Activated naive CD8-positive, alpha-beta T cell (primary cell): ENCODE results near the gene ITPK1.

Experiments used
- H3K27ac Mint-ChIP-seq: one replicate; pipeline ENCODE4 v1.8.0; 2021; ENCODE audit warnings: mixed read lengths
- H3K27me3 Mint-ChIP-seq: one replicate; pipeline ENCODE4 v1.8.0; 2021; ENCODE audit warnings: mixed read lengths
- H3K36me3 Mint-ChIP-seq: one replicate; pipeline ENCODE4 v1.8.0; 2021; ENCODE audit warnings: mixed read lengths
- H3K4me1 Mint-ChIP-seq: one replicate; pipeline ENCODE4 v1.8.0; 2021; ENCODE audit warnings: low read depth, mixed read lengths
- H3K4me3 Mint-ChIP-seq: one replicate; pipeline ENCODE4 v1.8.0; 2021; ENCODE audit warnings: mild to moderate bottlenecking, mixed read lengths
- H3K9me3 Mint-ChIP-seq: one replicate; pipeline ENCODE4 v1.8.0; 2021; ENCODE audit warnings: low read depth, mixed read lengths

ITPK1 gene

DNA sequence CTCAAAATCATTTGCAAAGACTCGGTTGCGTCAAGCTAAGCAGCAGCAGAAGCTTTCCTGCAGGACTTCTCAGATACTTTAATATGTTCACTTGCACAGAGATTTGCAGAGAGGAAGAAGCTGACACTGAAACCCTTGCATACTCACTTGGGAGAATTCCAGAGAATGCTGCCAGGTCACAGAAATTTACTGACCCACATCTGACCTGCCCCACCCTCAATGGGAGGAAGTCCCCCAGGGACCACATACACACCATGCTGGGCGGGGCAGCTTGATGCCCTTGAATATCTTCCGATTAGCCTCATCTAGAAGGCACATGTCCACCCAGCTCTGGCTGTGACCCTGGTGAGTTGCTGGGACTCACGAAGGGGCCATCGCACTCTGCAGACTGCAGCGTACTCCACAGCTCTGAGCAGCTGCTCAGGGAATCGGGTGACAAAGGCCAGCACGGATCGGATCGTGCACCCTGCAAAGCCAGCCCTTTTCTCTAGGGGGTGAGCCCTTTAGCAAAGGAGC, 83.2 kb downstream of the ITPK1 start:
- peaks cover 3% of the 10 kb centered on the region for H3K36me3 Mint-ChIP-seq
- H3K9me3 Mint-ChIP-seq, result no peaks in the 10 kb centered on the region
- H3K27me3 Mint-ChIP-seq, result no peaks in the 10 kb centered on the region
- peaks cover 44% of the 10 kb centered on the region for H3K4me1 Mint-ChIP-seq
- H3K4me3 Mint-ChIP-seq, result no peak overlapping the region
- peak overlapping the region; percentile 22 for H3K27ac Mint-ChIP-seq

DNA sequence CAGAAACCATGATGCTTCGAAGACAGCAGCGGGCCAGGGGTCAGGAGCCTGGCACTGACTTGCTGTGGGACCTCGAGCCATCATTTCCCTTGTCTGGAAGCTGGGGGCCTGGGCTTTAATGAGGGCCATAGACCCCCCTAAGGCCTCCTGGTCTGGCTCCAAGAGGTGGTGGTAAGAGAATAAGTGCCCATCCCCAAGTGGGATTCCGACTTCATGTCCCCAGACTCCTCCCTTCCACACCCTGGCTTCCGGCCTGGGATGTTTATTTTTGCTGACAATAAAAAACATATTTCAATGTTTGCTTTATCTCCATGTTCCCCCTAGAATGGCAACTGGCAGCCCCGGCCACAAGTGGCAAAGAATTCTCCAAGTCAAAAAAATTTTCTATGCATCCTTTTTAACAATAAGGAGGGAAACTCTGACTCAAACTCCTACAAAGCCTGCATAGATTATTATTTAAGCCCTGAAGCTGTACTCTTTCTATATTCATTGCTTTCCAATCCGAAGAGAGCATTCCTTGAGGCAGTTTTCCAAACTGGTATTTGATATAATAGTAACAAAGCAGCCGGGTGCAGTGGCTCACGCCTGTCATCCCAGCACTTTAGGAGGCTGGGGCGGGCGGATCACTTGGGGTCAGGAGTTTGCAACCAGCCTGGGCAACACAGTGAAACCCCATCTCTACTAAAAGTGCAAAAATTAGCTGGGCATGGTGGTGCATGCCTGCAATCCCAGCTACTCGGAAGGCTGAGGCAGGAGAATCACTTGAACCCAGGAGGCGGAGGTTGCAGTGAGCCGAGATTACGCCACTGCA, 84.0 kb downstream of the ITPK1 start:
- Mint-ChIP-seq H3K27ac (no peak overlapping the region), H3K27me3 (no peaks in the 10 kb centered on the region), H3K9me3 (no peaks in the 10 kb centered on the region), H3K36me3 (peaks cover 3% of the 10 kb centered on the region), H3K4me1 (peaks cover 40% of the 10 kb centered on the region), H3K4me3 (no peak overlapping the region)

DNA sequence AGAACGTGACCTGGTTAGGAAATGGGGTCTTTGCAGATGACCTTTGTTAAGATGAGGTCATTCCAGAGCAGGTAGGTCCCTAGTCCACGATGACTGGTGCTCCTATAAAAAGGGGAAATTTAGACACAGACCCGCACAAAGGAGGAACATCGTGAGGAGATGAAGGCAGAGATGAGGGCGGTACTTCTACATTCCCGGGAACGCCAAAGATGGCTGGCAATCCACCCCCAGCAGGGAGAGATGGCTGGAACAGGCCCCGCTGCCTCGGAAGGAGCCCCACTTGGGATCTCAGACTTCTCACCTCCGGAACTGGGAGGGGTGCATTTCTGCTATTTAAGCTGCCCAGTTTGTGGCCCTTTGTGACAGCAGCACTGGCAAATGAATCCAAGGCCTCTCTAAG, 85.0 kb downstream of the ITPK1 start:
- Mint-ChIP-seq H3K27ac (no peak overlapping the region), H3K9me3 (no peaks in the 10 kb centered on the region), H3K36me3 (peaks cover 3% of the 10 kb centered on the region), H3K27me3 (no peaks in the 10 kb centered on the region), H3K4me3 (no peak overlapping the region), H3K4me1 (peaks cover 44% of the 10 kb centered on the region)

DNA sequence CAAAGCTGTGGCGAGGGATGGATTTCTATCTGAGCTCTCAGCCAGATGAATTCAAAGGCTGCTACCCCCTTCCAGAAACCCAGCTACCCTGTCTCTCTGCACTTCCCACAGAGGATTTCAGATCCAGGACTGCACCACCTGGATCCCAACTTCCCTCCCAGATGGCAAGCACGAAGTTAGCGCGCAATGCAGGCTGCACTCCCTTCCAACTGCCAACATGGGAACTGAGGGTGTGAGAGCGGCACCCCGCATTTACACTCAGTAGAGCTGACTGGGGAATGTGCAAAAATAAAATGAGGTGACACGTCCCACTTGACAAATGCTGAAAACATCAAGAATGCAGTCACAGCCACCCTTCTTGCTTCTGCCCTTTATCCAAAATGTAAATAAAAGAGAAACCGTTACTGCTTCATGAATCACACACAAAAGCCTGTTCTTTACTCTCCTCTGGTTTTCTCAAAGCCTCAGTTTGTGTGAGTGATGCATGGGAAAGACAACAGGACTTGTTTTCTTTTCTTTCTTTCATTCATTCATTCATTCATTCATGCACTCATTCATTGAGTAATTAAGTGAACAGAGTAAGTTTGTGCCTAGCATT, 85.7 kb downstream of the ITPK1 start:
- peaks cover 48% of the 10 kb centered on the region for H3K4me1 Mint-ChIP-seq
- H3K9me3 Mint-ChIP-seq, result no peaks in the 10 kb centered on the region
- peak overlapping the region; percentile 12 for H3K27ac Mint-ChIP-seq
- H3K36me3 Mint-ChIP-seq, result peaks cover 3% of the 10 kb centered on the region
- H3K27me3 Mint-ChIP-seq, result no peaks in the 10 kb centered on the region
- H3K4me3 Mint-ChIP-seq, result no peak overlapping the region

DNA sequence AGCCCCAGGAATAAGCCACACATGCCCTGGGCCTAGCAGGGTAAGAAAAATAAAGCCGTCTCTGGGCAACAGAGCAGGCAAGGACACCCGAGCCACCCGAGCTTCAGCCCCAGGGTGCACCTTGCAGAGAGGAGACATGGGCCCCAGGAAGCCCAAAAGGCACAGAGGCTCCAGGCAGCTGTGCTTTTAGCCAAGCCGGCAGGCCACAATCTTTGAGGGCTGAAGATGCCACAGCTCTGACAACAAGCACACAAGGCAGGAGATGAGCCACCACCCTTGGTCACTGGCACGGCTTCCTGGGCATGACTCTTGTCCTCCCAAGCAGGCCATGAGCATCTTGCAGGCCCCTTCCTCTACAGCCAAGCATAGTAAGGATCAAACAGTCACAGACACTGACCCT, 86.3 kb downstream of the ITPK1 start:
- Mint-ChIP-seq H3K9me3 (no peaks in the 10 kb centered on the region), H3K4me3 (no peak overlapping the region), H3K4me1 (peaks cover 50% of the 10 kb centered on the region), H3K27me3 (no peaks in the 10 kb centered on the region), H3K27ac (no peak overlapping the region), H3K36me3 (peaks cover 5% of the 10 kb centered on the region)

DNA sequence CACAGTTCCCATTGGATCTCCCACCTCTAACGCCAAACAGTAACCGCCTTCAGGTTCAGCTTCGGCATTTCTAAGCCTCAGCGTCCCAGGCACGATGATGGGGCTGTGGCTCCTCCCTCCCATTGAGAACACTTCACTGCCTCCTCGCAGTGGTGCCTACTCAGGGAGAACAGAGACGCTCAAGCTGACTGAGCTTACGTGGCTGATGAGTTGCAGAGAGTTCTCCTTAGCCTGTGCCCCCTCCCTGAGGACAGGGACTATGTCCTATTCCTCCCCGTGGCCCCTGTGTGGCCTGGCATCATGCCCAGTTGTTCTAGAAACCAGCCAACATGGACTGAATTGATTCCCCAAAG, 87.0 kb downstream of the ITPK1 start:
- Mint-ChIP-seq H3K9me3 (no peaks in the 10 kb centered on the region), H3K4me3 (no peak overlapping the region), H3K27me3 (no peaks in the 10 kb centered on the region), H3K36me3 (peaks cover 6% of the 10 kb centered on the region), H3K27ac (no peak overlapping the region), H3K4me1 (peaks cover 51% of the 10 kb centered on the region)

DNA sequence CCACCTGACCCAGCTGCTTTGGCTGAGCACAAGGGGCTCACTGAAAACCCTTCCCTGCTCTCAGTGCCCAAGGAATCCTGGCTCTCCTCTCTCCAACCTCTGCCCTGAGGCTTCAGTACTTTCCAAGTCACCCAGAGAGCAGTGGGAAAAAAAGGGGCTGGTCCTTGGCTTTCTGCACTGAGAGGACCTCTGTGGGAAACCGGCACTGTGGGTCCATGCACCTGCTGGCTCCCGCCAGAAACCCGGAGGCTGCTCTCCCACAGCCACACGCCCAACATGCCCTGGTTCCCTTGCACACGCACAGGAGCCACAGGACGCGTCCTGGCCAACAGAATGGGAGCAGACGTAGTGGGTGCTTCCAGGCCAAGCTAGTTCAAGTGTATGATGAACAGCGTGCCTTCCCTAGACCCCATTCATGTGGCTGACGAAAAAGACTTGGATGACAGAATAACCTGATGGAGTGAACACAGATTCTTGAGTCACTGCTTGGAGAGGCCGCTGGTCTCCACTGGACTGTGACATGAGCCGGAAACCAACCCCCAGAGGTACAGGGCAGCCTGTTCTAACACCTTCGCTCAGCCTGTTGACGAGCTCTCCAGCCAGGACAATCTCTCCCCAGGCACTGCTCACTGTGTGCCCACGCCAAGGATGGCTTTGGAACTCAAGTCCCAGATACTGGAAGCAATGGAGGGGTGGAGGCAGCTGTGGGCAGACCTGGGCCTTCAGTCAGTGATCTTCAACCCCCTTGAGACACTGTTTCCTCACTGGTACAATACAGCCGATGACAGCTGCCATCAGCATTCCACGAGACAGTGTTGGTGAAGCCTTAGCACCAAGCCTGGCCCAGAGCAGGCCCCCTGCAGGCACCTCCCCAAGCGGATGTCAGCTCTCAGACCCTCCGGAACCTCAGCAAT, 87.7 kb downstream of the ITPK1 start:
- Mint-ChIP-seq H3K27me3 (no peaks in the 10 kb centered on the region), H3K4me3 (no peak overlapping the region), H3K27ac (peak overlapping the region; percentile 46), H3K9me3 (no peaks in the 10 kb centered on the region), H3K36me3 (peaks cover 6% of the 10 kb centered on the region), H3K4me1 (peaks cover 51% of the 10 kb centered on the region)

DNA sequence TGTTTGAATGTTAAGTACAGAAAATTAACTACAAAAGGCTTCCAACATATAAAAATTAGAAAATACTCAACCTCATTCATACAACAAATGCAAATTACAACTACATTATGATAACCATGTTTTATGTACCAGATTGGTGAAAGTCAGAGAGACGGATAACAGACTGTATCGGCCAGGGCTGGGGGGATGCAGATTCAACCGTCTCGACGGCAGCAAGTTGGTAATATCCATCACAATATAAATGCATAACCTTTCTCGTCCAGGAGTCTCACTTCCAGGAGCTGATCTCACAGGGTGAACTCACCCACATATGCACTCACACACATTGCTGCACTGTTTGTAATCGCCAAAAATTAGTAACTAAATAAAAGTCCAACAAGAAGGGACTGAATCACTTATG, 89.4 kb downstream of the ITPK1 start:
- H3K9me3 Mint-ChIP-seq, result no peaks in the 10 kb centered on the region
- peak overlapping the region; percentile 24 for H3K27ac Mint-ChIP-seq
- H3K4me3 Mint-ChIP-seq, result no peak overlapping the region
- no peaks in the 10 kb centered on the region for H3K27me3 Mint-ChIP-seq
- H3K36me3 Mint-ChIP-seq, result peaks cover 6% of the 10 kb centered on the region
- peaks cover 47% of the 10 kb centered on the region for H3K4me1 Mint-ChIP-seq

DNA sequence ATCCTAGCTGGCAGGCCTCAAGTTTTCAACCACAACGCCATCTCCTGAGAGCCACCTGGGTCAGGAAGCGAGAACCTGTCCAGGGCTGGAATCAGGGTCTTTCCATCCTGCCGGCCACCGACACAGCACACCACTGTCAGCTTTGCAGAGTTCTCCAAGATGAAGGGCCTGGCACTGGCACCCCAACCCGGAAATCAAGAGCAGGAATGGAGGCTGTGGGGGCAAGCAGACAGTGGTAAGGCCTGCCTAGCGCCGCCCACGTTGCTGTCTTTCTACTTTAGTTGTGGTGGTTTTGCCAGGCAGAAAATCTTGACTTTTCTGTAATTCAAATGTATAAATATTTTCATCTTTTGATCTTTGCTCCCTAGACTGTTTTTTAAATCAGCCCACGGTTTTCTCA, 90.7 kb downstream of the ITPK1 start:
- peak overlapping the region; percentile 18 for H3K4me3 Mint-ChIP-seq
- peaks cover 44% of the 10 kb centered on the region for H3K4me1 Mint-ChIP-seq
- H3K27ac Mint-ChIP-seq, result peak overlapping the region; percentile 81
- H3K9me3 Mint-ChIP-seq, result no peaks in the 10 kb centered on the region
- H3K27me3 Mint-ChIP-seq, result no peaks in the 10 kb centered on the region
- H3K36me3 Mint-ChIP-seq, result peaks cover 3% of the 10 kb centered on the region

DNA sequence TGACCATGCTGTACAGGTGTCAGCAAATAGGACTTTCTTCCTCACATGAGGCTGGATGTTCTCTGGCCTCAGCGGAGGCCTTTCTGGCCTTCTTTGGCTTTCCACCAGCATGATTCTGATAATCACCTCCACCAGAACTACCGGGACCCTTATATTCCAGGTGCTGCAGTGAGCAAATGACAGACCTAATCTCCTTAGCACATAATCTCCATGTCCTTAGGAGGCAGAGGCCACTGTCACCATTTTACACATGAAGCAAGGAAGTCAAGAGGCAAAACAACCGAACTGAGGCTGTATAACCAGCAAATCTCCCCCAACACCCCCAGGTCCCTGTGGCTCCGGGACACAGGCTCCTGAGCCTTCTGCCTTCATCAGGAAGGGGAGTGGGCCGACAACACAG, 91.2 kb downstream of the ITPK1 start:
- Mint-ChIP-seq H3K4me3 (peak overlapping the region; percentile 40), H3K27ac (no peak overlapping the region), H3K36me3 (peaks cover 3% of the 10 kb centered on the region), H3K9me3 (no peaks in the 10 kb centered on the region), H3K27me3 (no peaks in the 10 kb centered on the region), H3K4me1 (peaks cover 44% of the 10 kb centered on the region)

DNA sequence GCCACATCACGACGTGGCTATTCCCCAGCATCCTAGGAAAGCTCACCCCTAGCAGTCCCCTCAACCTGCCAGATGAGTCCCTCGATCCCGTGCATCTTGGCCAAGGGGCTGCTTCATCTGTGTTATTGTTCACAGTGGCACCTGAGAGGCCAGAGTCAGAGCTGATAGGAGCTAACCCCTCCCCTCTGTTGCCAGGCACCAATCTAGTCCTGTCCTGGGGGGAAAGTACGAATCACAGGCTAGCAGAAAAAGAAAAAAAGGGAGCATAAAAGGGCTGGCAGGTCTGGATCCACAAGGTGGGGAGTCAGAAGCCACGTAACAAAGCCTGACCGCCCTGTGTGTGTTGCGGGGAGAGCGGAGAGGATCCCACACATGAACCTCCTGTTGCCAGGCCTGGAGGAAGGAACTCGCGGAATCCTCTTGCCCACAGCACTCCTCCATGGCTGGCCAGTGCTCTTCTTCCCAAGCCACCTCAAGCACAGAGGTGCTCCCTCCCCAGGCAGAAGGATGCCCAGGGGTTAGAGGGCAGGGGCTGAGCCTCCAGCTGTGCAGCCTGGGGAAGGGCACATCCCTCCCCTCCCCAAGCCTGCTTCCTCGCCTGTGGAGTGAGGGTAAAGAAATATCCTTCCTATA, 91.8 kb downstream of the ITPK1 start:
- Mint-ChIP-seq H3K27ac (no peak overlapping the region), H3K36me3 (peaks cover 3% of the 10 kb centered on the region), H3K4me3 (no peak overlapping the region), H3K27me3 (no peaks in the 10 kb centered on the region), H3K9me3 (no peaks in the 10 kb centered on the region), H3K4me1 (peaks cover 44% of the 10 kb centered on the region)

DNA sequence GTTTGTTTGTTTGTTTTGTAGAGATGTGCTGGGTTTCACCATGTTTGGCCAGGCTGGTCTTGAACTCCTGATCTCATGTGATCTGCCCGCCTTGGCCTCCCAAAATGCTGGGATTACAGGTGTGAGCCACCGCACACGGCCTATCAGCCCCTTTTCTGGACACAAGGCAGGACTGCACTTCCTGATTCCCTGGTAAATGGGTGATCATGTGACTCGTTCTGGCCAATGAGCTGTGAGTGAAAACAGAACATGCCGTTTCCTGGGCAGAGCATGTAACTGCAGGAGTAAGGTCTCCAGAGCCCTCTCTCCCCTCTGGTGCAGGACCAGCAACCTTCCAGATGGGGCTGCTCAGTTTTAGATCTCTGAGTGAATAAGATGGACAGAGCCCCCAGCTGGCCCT, 92.7 kb downstream of the ITPK1 start:
- peaks cover 46% of the 10 kb centered on the region for H3K4me1 Mint-ChIP-seq
- no peak overlapping the region for H3K27ac Mint-ChIP-seq

DNA sequence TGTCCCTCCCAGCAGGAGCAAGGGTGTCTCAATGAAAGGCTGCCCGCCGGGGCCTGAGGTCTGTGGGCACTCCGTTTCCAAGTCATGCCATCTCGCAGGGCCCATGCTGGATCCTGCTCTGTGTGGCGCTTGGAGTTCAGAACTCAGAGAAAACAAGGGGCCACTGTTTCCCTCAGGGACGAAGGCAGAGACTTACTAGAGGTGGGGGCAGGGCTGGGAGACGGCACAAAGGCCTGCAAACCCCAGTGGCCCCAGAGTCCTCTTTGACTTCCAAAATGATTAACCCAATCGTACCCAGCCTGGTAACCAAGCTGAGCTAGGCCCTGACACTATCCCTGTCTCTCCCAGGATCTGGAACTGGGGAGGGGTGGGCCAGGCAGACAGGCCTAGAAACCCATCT, 95.8 kb downstream of the ITPK1 start:
- no peaks in the 10 kb centered on the region for H3K9me3 Mint-ChIP-seq
- peaks cover 37% of the 10 kb centered on the region for H3K4me1 Mint-ChIP-seq
- no peak overlapping the region for H3K4me3 Mint-ChIP-seq
- no peak overlapping the region for H3K27ac Mint-ChIP-seq
- no peaks in the 10 kb centered on the region for H3K27me3 Mint-ChIP-seq
- H3K36me3 Mint-ChIP-seq, result peaks cover 3% of the 10 kb centered on the region

More for the DNA sequence above, 92.7 kb downstream of the ITPK1 start:
- Mint-ChIP-seq H3K4me3 (no peak overlapping the region), H3K36me3 (peaks cover 3% of the 10 kb centered on the region), H3K9me3 (no peaks in the 10 kb centered on the region), H3K27me3 (no peaks in the 10 kb centered on the region)

DNA sequence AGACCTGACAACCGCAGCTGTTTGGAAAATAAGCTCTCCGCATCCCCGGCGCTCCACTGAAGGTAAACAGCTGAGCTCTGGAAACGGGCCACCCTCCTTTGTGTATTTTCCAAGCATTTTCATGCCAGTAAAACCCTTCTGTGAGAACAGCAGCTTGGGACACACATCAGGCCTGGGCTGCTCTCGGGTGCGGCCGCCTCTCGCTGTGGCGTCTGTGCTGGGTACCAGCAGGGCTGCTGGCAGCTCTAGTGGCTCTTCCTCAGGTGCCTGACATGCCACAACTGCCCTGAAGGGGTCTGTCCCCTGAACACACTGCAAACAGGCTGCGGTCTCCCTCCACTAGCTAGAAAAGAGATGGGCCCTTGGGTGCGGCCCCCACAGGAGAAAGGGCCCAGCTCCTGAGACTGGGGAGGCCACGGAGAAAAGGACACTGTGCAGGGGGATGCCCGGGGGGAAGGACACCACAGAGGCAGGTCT, 96.3 kb downstream of the ITPK1 start:
- no peak overlapping the region for H3K27ac Mint-ChIP-seq
- H3K36me3 Mint-ChIP-seq, result peaks cover 1% of the 10 kb centered on the region
- no peaks in the 10 kb centered on the region for H3K9me3 Mint-ChIP-seq
- H3K4me1 Mint-ChIP-seq, result peaks cover 36% of the 10 kb centered on the region
- no peaks in the 10 kb centered on the region for H3K27me3 Mint-ChIP-seq
- no peak overlapping the region for H3K4me3 Mint-ChIP-seq
